Loucy (cell line): ENCODE measurements around the gene PCDHGB1.
"Not testable (repeated sequence)": the region's sequence is repeated elsewhere in the genome, so short reads cannot be mapped to it uniquely, and the experiment has no call there.

Experiments used
- H2AFZ ChIP-seq: fragments of 200-600 bp; sonication (generic); 2 replicates; pipeline ENCODE4 v1.6.0; 2016; ENCODE audit warnings: antibody characterized with exemption, mild to moderate bottlenecking, low read length, moderate library complexity
- H3F3A ChIP-seq: fragments of 200-600 bp; 2 replicates; pipeline ENCODE4 v1.6.0; 2016; ENCODE audit warnings: antibody characterized with exemption, low read depth, mild to moderate bottlenecking
- H3K27me3 ChIP-seq: fragments of 200-600 bp; sonication (generic); 2 replicates; pipeline ENCODE4 v1.6.1; 2014; ENCODE audit warnings: low read length, mild to moderate bottlenecking; ENCODE audit not compliant: insufficient read depth, poor library complexity, severe bottlenecking
- H3K36me3 ChIP-seq: fragments of 200-600 bp; sonication (generic); 2 replicates; pipeline ENCODE4 v1.6.1; 2016; ENCODE audit warnings: low read length; ENCODE audit not compliant: insufficient read depth
- H3K4me1 ChIP-seq: fragments of 200-600 bp; sonication (generic); 2 replicates; pipeline ENCODE4 v1.5.1; 2014; ENCODE audit warnings: low read length, mild to moderate bottlenecking; ENCODE audit not compliant: insufficient read depth, poor library complexity, severe bottlenecking
- H3K4me2 ChIP-seq: fragments of 200-600 bp; sonication (generic); 2 replicates; pipeline ENCODE4 v1.6.0; 2014; ENCODE audit warnings: antibody characterized with exemption, low read length, low read depth, mild to moderate bottlenecking; ENCODE audit not compliant: poor library complexity, severe bottlenecking
- H3K4me3 ChIP-seq: fragments of 200-600 bp; sonication (generic); 2 replicates; pipeline ENCODE4 v1.5.1; 2014; ENCODE audit warnings: low read length, mild to moderate bottlenecking, mixed read lengths; ENCODE audit not compliant: poor library complexity, severe bottlenecking
- H3K79me2 ChIP-seq: fragments of 200-600 bp; sonication (generic); 2 replicates; pipeline ENCODE4 v1.6.1; 2014; ENCODE audit warnings: low read length; ENCODE audit not compliant: insufficient read depth
- H3K9ac ChIP-seq: fragments of 200-600 bp; sonication (generic); 2 replicates; pipeline ENCODE4 v1.6.0; 2014; ENCODE audit warnings: mild to moderate bottlenecking, low read depth, low read length, moderate library complexity; ENCODE audit not compliant: poor library complexity, severe bottlenecking
- H3K9me2 ChIP-seq: fragments of 200-600 bp; sonication (generic); replicated peaks from 2 replicates; pipeline ENCODE4 v1.6.1; 2016; ENCODE audit warnings: low read depth, low read length, mixed read lengths
- H3K9me3 ChIP-seq: fragments of 200-600 bp; sonication (generic); 2 replicates; pipeline ENCODE4 v1.6.1; 2014; ENCODE audit warnings: mild to moderate bottlenecking, antibody characterized with exemption, low read length, low read depth; ENCODE audit not compliant: insufficient read depth
- H4K20me1 ChIP-seq: fragments of 200-600 bp; sonication (generic); 2 replicates; pipeline ENCODE4 v1.6.0; 2014; ENCODE audit warnings: antibody characterized with exemption, low read length, mild to moderate bottlenecking; ENCODE audit not compliant: insufficient read depth, poor library complexity, severe bottlenecking
- EZH2phosphoT487 ChIP-seq: fragments of 200-600 bp; IDR thresholded peaks from 2 replicates; pipeline ENCODE4 v1.6.1; 2018; ENCODE audit warnings: antibody characterized with exemption, mild to moderate bottlenecking, moderate library complexity, borderline replicate concordance
- TF ChIP-seq, protein P1 (sequence below): fragments of 200-600 bp; sonication (generic); conservative IDR thresholded peaks from 2 replicates; pipeline ENCODE4 v1.5.1; 2014; ENCODE audit warnings: mild to moderate bottlenecking, antibody characterized with exemption, low read length

Gene PCDHGB1

DNA sequence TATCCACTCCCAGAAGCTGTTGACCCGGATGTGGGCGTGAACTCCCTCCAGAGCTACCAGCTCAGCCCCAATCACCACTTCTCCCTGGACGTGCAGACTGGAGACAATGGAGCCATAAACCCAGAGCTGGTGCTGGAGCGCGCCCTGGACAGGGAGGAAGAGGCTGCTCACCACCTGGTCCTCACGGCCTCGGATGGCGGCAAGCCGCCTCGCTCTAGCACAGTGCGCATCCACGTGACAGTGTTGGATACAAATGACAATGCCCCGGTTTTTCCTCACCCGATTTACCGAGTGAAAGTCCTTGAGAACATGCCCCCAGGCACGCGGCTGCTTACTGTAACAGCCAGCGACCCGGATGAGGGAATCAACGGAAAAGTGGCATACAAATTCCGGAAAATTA lies 43.4 kb downstream of the PCDHGB1 start:
- no peaks in the 10 kb centered on the region for H3F3A ChIP-seq
- TF ChIP-seq EZH2phosphoT487 = no peak
- TF ChIP-seq, protein P1, sequence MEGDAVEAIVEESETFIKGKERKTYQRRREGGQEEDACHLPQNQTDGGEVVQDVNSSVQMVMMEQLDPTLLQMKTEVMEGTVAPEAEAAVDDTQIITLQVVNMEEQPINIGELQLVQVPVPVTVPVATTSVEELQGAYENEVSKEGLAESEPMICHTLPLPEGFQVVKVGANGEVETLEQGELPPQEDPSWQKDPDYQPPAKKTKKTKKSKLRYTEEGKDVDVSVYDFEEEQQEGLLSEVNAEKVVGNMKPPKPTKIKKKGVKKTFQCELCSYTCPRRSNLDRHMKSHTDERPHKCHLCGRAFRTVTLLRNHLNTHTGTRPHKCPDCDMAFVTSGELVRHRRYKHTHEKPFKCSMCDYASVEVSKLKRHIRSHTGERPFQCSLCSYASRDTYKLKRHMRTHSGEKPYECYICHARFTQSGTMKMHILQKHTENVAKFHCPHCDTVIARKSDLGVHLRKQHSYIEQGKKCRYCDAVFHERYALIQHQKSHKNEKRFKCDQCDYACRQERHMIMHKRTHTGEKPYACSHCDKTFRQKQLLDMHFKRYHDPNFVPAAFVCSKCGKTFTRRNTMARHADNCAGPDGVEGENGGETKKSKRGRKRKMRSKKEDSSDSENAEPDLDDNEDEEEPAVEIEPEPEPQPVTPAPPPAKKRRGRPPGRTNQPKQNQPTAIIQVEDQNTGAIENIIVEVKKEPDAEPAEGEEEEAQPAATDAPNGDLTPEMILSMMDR = no peak
- H2AFZ ChIP-seq = no peak overlapping the region
- no peaks in the 10 kb centered on the region for H4K20me1 ChIP-seq
- H3K79me2 ChIP-seq = no peaks in the 10 kb centered on the region
- no peaks in the 10 kb centered on the region for H3K27me3 ChIP-seq
- H3K9me3 ChIP-seq = no peaks in the 10 kb centered on the region
- H3K4me1 ChIP-seq = no peaks in the 10 kb centered on the region
- H3K9me2 ChIP-seq = no peaks in the 10 kb centered on the region
- no peak overlapping the region for H3K4me2 ChIP-seq
- H3K4me3 ChIP-seq = no peak overlapping the region
- H3K9ac ChIP-seq = no peak overlapping the region
- no peaks in the 10 kb centered on the region for H3K36me3 ChIP-seq

DNA sequence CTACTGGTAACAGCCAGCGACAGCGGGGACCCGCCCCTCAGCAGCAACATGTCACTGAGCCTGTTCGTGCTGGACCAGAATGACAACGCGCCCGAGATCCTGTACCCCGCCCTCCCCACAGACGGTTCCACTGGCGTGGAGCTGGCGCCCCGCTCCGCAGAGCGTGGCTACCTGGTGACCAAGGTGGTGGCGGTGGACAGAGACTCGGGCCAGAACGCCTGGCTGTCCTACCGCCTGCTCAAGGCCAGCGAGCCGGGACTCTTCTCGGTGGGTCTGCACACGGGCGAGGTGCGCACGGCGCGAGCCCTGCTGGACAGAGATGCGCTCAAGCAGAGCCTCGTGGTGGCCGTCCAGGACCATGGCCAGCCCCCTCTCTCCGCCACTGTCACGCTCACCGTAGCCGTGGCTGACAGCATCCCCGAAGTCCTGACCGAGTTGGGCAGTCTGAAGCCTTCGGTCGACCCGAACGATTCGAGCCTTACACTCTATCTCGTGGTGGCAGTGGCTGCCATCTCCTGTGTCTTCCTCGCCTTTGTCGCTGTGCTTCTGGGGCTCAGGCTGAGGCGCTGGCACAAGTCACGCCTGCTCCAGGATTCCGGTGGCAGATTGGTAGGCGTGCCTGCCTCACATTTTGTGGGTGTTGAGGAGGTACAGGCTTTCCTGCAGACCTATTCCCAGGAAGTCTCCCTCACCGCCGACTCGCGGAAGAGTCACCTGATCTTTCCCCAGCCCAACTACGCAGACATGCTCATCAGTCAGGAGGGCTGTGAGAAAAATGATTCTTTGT lies 44.7 kb downstream of the PCDHGB1 start:
- not testable (repeated sequence) for H3K36me3 ChIP-seq, H4K20me1 ChIP-seq, H3K4me2 ChIP-seq, H3K27me3 ChIP-seq, H2AFZ ChIP-seq, H3K9me3 ChIP-seq, H3K9ac ChIP-seq, H3K4me3 ChIP-seq, H3K4me1 ChIP-seq, H3K79me2 ChIP-seq, H3F3A ChIP-seq, H3K9me2 ChIP-seq

- H4K20me1 ChIP-seq, H2AFZ ChIP-seq, H3K4me1 ChIP-seq, H3K36me3 ChIP-seq, H3K4me3 ChIP-seq, H3K9me2 ChIP-seq, H3K9me3 ChIP-seq, H3K79me2 ChIP-seq, H3F3A ChIP-seq, H3K9ac ChIP-seq, H3K4me2 ChIP-seq, H3K27me3 ChIP-seq: not testable (repeated sequence)
- TF ChIP-seq, protein P1 = 0 out of 2 replicates have a peak, but pooled peaks have one; percentile 8
Observed at GRCh38 chr5:141397756-141398551, 48.1 kb downstream of the PCDHGB1 start, which contains the start of gene PCDHGB5. PCDHGB5 (plus strand) TSS chr5:141397947; CDS start chr5:141398128, 181 bp downstream.
